ENCODE measurements around the gene GJC3.

The GJC3 gene

GRCh38 chr7:99928188-99928587, 1.2 kb downstream of the GJC3 start:
- TF ChIP-seq CTCF (IDR thresholded peaks at IDR 0.05; ENCODE audit: low read depth, low read length, missing control alignments): no peak
- no peak for DNase-seq (ENCODE audit: low read depth)
- H3K4me3 ChIP-seq (ENCODE audit: low read depth, low read length): no peak overlapping the region

- H3K4me3 ChIP-seq (ENCODE audit: low read depth, low read length): no peak overlapping the region
- TF ChIP-seq CTCF (IDR thresholded peaks at IDR 0.05; ENCODE audit: low read depth, low read length, missing control alignments): no peak
- DNase-seq (ENCODE audit: low read depth): no peak
Observed at GRCh38 chr7:99927536-99927935, 1.9 kb downstream of the GJC3 start.

GRCh38 chr7:99926321-99926720, 3.1 kb downstream of the GJC3 start:
- TF ChIP-seq CTCF (IDR thresholded peaks at IDR 0.05; ENCODE audit: low read depth, low read length, missing control alignments): no peak
- no peak overlapping the region for H3K4me3 ChIP-seq (ENCODE audit: low read depth, low read length)
- DNase-seq (ENCODE audit: low read depth): no peak

- no peak for DNase-seq (ENCODE audit: low read depth)
- no peak for TF ChIP-seq CTCF (IDR thresholded peaks at IDR 0.05; ENCODE audit: low read depth, low read length, missing control alignments)
- H3K4me3 ChIP-seq (ENCODE audit: low read depth, low read length): no peak overlapping the region
Observed at GRCh38 chr7:99923200-99923599, 6.2 kb downstream of the GJC3 start.

- DNase-seq (ENCODE audit: low read depth): no peak
- TF ChIP-seq CTCF (IDR thresholded peaks at IDR 0.05; ENCODE audit: low read depth, low read length, missing control alignments): no peak
Observed at GRCh38 chr7:99920149-99920548, 9.3 kb downstream of the GJC3 start.

GRCh38 chr7:99919814-99920112, 9.7 kb downstream of the GJC3 start:
- no peak for DNase-seq (ENCODE audit: low read depth)
- H3K4me3 ChIP-seq (ENCODE audit: low read depth, low read length): peak overlapping the region; percentile 98
- no peak for TF ChIP-seq CTCF (IDR thresholded peaks at IDR 0.05; ENCODE audit: low read depth, low read length, missing control alignments)

More at GRCh38 chr7:99920149-99920548, 9.3 kb downstream of the GJC3 start:
- H3K4me3 ChIP-seq (ENCODE audit: low read depth, low read length): peak overlapping the region; percentile 98

GRCh38 chr7:99918959-99919813, 10.2 kb downstream of the GJC3 start, which contains the start of gene TRIM4:
TSS of gene TRIM4 (minus strand) at chr7:99919530. CDS start at chr7:99919401, 129 bp downstream.
- H3K4me3 ChIP-seq (ENCODE audit: low read depth, low read length): peak within 1 kb of the TSS; percentile 98
- DNase-seq (ENCODE audit: low read depth): peak; percentile 82
- peak; percentile 28 for TF ChIP-seq CTCF (IDR thresholded peaks at IDR 0.05; ENCODE audit: low read depth, low read length, missing control alignments)

All from GM12864 (cell line).